ENCODE measurements around the gene OR12D1. TPM values are rescaled to one million over a fixed set of nuclear protein-coding genes. Genes with fewer than 3 reads are reported as not detected.
"Not testable (repeated sequence)": the region's sequence is repeated elsewhere in the genome, so short reads cannot be mapped to it uniquely, and the experiment has no call there.

Gene OR12D1
- total and polyA plus RNA-seq, 4 donors, result not detected

DNA sequence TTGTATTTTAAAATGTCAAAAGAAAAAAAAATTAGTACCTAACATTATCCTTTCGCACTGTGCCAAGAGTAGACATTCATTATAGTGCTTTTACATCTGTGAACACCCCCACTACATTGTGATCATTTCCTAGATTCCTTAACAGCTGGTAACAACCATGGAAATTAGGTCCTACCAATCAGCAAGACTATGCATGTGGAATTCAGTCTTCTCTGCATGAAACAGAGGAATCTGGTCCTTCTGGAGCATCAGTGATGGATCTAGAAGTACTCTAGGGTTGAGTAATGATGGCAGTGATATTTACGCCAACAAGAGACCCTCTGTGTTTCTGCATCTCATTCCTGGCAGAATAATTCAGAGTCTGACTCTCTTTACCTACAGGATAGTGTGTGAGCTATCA is 9.4 kb downstream of the OR12D1 start:
- Histone ChIP-seq H3K4me3 (ENCODE audit: low read length in 2 of 2) (no peak overlapping the region), H3K4me1 (ENCODE audit: control insufficient read depth in 1 of 2, insufficient read depth in 2 of 2, low read length in 2 of 2) (no peaks in the 10 kb centered on the region), H3K27ac (ENCODE audit: low read depth in 1 of 2, low read length in 2 of 2) (no peak overlapping the region), H3K36me3 (ENCODE audit: control insufficient read depth in 1 of 2, insufficient read depth in 2 of 2, low read length in 1 of 2) (no peaks in the 10 kb centered on the region), H3K27me3 (ENCODE audit: control insufficient read depth in 1 of 2, insufficient read depth in 2 of 2, low read length in 1 of 2) (no peaks in the 10 kb centered on the region), H3K9me3 (ENCODE audit: control insufficient read depth, low read length) (no peaks in the 10 kb centered on the region)
- ATAC-seq (ENCODE audit: low FRiP score) (no peak), DNase-seq (no peak)
- WGBS, 2 donors, result 74 to 88% methylated on average over 2 of the region's 2 CpGs
- intact Hi-C loops (cut with DNase I), result no loop called here

DNA sequence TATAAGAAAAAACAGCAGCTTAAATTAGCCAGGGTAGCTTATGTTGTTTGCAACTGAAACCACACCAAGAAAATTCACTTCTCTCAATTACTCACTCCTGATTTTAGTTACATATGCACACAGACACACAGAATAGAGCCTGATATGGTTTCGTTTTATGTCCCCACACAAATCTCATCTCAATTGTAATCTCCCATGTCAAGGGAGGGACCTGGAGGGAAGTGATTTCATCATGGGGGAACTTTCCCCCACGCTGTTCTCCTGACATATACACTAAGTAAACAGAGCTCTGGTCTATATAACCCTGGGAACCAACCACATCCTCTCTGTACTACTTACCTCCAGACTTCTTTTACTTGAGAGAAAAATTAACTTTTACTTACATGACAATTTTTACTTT is 9.8 kb downstream of the OR12D1 start:
- intact Hi-C loops (cut with DNase I), result no loop called here
- H3K36me3 ChIP-seq (ENCODE audit: control insufficient read depth in 1 of 2, insufficient read depth in 2 of 2, low read length in 1 of 2), result no peaks in the 10 kb centered on the region
- H3K9me3 ChIP-seq (ENCODE audit: control insufficient read depth, low read length), result no peaks in the 10 kb centered on the region
- H3K4me3 ChIP-seq (ENCODE audit: low read length in 2 of 2), result no peak overlapping the region
- ATAC-seq (ENCODE audit: low FRiP score) (no peak), DNase-seq (no peak)
- H3K27ac ChIP-seq (ENCODE audit: low read depth in 1 of 2, low read length in 2 of 2), result no peak overlapping the region
- WGBS, 2 donors, result 21 to 33% methylated on average over 2 of the region's 2 CpGs
- H3K27me3 ChIP-seq (ENCODE audit: control insufficient read depth in 1 of 2, insufficient read depth in 2 of 2, low read length in 1 of 2), result no peaks in the 10 kb centered on the region
- H3K4me1 ChIP-seq (ENCODE audit: control insufficient read depth in 1 of 2, insufficient read depth in 2 of 2, low read length in 2 of 2), result no peaks in the 10 kb centered on the region

DNA sequence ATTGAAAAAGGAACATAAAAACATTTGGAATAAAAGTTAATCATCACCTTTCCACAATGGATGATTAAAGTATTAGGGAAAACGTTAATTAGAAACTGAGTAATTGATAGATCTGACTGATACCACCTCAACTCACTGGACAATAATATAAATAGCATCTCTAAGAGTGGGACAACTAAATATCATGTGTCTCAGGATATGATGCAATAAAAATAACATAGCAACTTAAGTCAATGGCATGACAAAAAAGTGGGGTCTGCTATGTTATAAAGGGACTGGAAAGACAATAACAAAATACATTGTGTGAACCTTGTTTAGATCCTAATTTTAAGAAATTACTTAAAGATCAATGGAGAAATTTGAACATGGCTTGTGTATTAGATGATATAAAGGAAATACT is 10.3 kb downstream of the OR12D1 start:
- Histone ChIP-seq H3K4me3 (ENCODE audit: low read length in 2 of 2) (no peak overlapping the region), H3K27me3 (ENCODE audit: control insufficient read depth in 1 of 2, insufficient read depth in 2 of 2, low read length in 1 of 2) (no peaks in the 10 kb centered on the region), H3K9me3 (ENCODE audit: control insufficient read depth, low read length) (no peaks in the 10 kb centered on the region), H3K4me1 (ENCODE audit: control insufficient read depth in 1 of 2, insufficient read depth in 2 of 2, low read length in 2 of 2) (no peaks in the 10 kb centered on the region), H3K36me3 (ENCODE audit: control insufficient read depth in 1 of 2, insufficient read depth in 2 of 2, low read length in 1 of 2) (no peaks in the 10 kb centered on the region), H3K27ac (ENCODE audit: low read depth in 1 of 2, low read length in 2 of 2) (no peak overlapping the region)
- intact Hi-C loops (cut with DNase I), result no loop called here
- ATAC-seq (ENCODE audit: low FRiP score) (no peak), DNase-seq (no peak)
- WGBS, 2 donors, result 34% methylated on average over 1 of the region's 1 CpG

DNA sequence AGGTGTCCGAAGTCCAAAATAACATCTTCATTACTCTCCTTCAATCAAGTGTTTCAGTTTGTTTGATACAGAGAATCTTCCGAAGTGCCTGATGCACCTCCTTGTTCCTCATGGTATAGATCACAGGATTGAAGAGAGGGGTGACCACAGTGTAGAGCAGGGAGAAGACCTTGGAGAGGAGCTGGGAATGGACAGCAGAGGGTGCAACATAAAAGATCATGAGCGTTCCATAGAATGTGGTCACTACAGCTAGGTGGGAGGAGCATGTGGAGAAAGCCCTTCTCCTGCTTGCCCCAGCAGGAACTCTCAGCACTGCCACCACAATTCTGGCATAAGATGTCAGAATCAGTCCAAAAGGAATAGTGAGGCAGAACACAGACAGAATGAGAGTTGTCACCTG is 11.9 kb downstream of the OR12D1 start:
- Histone ChIP-seq H3K4me3 (ENCODE audit: low read length in 2 of 2) (no peak overlapping the region), H3K9me3 (ENCODE audit: control insufficient read depth, low read length) (no peaks in the 10 kb centered on the region), H3K27me3 (ENCODE audit: control insufficient read depth in 1 of 2, insufficient read depth in 2 of 2, low read length in 1 of 2) (no peaks in the 10 kb centered on the region), H3K27ac (ENCODE audit: low read depth in 1 of 2, low read length in 2 of 2) (no peak overlapping the region), H3K4me1 (ENCODE audit: control insufficient read depth in 1 of 2, insufficient read depth in 2 of 2, low read length in 2 of 2) (no peaks in the 10 kb centered on the region), H3K36me3 (ENCODE audit: control insufficient read depth in 1 of 2, insufficient read depth in 2 of 2, low read length in 1 of 2) (no peaks in the 10 kb centered on the region)
- no peak for ATAC-seq (ENCODE audit: low FRiP score)
- no peak for DNase-seq
- intact Hi-C loops (cut with DNase I), result no loop called here
- WGBS, 2 donors, result 85 to 89% methylated on average over 3 of the region's 3 CpGs

DNA sequence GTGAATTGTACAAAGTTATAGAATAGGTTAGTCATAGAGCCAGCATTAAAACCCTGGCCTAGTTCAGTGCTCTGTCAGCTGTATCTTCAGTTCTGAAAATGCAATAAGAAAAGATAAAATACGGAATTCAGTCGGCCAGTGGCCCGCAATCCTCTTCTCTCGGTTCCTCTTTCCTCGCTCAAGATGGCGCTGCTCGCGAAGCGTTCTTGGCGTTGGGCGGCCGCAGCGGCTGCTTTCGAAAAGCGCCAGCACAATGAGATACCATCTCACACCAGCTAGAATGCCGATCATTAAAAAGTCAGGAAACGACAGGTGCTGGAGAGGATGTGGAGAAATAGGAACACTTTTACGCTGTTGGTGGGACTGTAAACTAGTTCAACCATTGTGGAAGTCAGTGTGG is 22.0 kb downstream of the OR12D1 start:
- DNase-seq; intact Hi-C loops (cut with DNase I); H3K36me3 ChIP-seq (ENCODE audit: control insufficient read depth in 1 of 2, insufficient read depth in 2 of 2, low read length in 1 of 2); H3K27me3 ChIP-seq (ENCODE audit: control insufficient read depth in 1 of 2, insufficient read depth in 2 of 2, low read length in 1 of 2); H3K27ac ChIP-seq (ENCODE audit: low read depth in 1 of 2, low read length in 2 of 2); H3K4me3 ChIP-seq (ENCODE audit: low read length in 2 of 2); H3K4me1 ChIP-seq (ENCODE audit: control insufficient read depth in 1 of 2, insufficient read depth in 2 of 2, low read length in 2 of 2); ATAC-seq (ENCODE audit: low FRiP score); H3K9me3 ChIP-seq (ENCODE audit: control insufficient read depth, low read length): not testable (repeated sequence)
- 68 to 79% methylated on average over 18 of the region's 18 CpGs for WGBS, 2 donors

DNA sequence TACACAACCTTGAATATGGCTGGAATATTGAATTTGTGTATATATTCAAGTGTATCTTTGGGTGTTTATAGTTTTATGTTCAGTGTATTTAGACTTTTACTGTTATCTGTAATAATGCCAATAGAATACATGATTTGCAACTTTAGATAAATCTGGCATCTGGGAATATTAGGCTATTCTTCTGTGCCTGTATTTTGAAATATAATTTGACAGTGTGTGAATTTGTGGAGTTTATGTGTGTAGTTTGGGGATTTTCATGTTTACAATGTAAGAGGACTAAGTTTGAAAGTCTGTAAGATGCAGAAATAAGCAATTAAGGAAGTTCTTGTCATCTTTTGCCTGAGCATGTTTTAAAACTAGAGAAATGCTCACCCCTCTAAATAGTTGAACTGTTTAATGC is 24.3 kb downstream of the OR12D1 start, which contains the start of gene OR10C1:
OR10C1 (plus strand) TSS at position 301 of the 400 bp plus-strand sequence. CDS start 710 bp downstream, outside the sequence.
- H3K27ac ChIP-seq (ENCODE audit: low read depth in 1 of 2, low read length in 2 of 2), result no peak within 1 kb of the TSS
- H3K27me3 ChIP-seq (ENCODE audit: control insufficient read depth in 1 of 2, insufficient read depth in 2 of 2, low read length in 1 of 2), result no peaks in the 10 kb centered on the region
- H3K4me3 ChIP-seq (ENCODE audit: low read length in 2 of 2), result no peak within 1 kb of the TSS
- intact Hi-C loops (cut with DNase I), result no loop called here
- no peaks in the 10 kb centered on the region for H3K9me3 ChIP-seq (ENCODE audit: control insufficient read depth, low read length)
- H3K4me1 ChIP-seq (ENCODE audit: control insufficient read depth in 1 of 2, insufficient read depth in 2 of 2, low read length in 2 of 2), result no peaks in the 10 kb centered on the region
- no peak for DNase-seq
- no peaks in the 10 kb centered on the region for H3K36me3 ChIP-seq (ENCODE audit: control insufficient read depth in 1 of 2, insufficient read depth in 2 of 2, low read length in 1 of 2)
- ATAC-seq (ENCODE audit: low FRiP score), result no peak

DNA sequence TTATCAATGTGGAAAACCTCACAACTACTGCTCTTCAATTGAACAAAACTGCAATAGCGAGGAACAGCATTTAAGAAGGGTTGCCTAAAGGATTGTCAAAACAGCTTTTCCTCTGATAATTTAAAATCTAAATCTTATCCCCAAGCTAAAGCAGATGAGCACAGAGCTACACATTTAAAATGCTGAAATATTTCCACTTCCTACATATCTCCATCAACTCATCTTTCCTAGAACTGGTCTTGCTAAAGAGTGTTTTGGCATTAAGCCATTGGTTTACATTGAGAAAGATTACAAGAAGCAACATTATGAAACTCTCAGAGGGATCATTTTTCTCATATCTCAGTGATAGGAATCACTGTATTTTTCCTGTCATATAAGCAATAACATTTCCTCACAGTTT is 28.0 kb downstream of the OR12D1 start:
- Histone ChIP-seq H3K27me3 (ENCODE audit: control insufficient read depth in 1 of 2, insufficient read depth in 2 of 2, low read length in 1 of 2) (no peaks in the 10 kb centered on the region), H3K27ac (ENCODE audit: low read depth in 1 of 2, low read length in 2 of 2) (no peak overlapping the region), H3K4me1 (ENCODE audit: control insufficient read depth in 1 of 2, insufficient read depth in 2 of 2, low read length in 2 of 2) (no peaks in the 10 kb centered on the region), H3K4me3 (ENCODE audit: low read length in 2 of 2) (no peak overlapping the region), H3K9me3 (ENCODE audit: control insufficient read depth, low read length) (no peaks in the 10 kb centered on the region), H3K36me3 (ENCODE audit: control insufficient read depth in 1 of 2, insufficient read depth in 2 of 2, low read length in 1 of 2) (no peaks in the 10 kb centered on the region)
- intact Hi-C loops (cut with DNase I), result no loop called here
- ATAC-seq (ENCODE audit: low FRiP score) (no peak), DNase-seq (no peak)
- 82 to 88% methylated on average over 1 of the region's 1 CpG for WGBS, 2 donors

DNA sequence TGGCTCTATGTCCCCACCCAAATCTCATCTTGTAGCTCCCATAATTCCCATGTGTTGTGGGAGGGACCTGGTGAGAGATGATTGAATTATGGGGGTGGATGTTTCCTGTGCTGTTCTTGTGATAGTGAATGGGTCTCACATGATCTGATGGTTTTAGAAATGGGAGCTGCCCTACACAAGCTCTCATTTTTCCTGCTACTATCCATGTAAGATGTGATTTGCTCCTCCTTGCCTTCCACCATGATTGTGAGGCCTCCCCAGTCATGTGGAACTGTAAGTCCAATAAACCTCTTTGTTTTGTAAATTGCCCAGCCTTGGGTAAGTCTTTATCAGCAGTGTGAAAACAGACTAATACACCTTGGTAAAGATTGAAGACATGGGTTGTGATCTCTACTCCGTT is 29.3 kb downstream of the OR12D1 start:
- ATAC-seq (ENCODE audit: low FRiP score); H3K27ac ChIP-seq (ENCODE audit: low read depth in 1 of 2, low read length in 2 of 2); H3K27me3 ChIP-seq (ENCODE audit: control insufficient read depth in 1 of 2, insufficient read depth in 2 of 2, low read length in 1 of 2); H3K4me3 ChIP-seq (ENCODE audit: low read length in 2 of 2); intact Hi-C loops (cut with DNase I); H3K9me3 ChIP-seq (ENCODE audit: control insufficient read depth, low read length); H3K4me1 ChIP-seq (ENCODE audit: control insufficient read depth in 1 of 2, insufficient read depth in 2 of 2, low read length in 2 of 2); H3K36me3 ChIP-seq (ENCODE audit: control insufficient read depth in 1 of 2, insufficient read depth in 2 of 2, low read length in 1 of 2); DNase-seq: not testable (repeated sequence)
- 75 to 87% methylated on average over 1 of the region's 1 CpG for WGBS, 2 donors

DNA sequence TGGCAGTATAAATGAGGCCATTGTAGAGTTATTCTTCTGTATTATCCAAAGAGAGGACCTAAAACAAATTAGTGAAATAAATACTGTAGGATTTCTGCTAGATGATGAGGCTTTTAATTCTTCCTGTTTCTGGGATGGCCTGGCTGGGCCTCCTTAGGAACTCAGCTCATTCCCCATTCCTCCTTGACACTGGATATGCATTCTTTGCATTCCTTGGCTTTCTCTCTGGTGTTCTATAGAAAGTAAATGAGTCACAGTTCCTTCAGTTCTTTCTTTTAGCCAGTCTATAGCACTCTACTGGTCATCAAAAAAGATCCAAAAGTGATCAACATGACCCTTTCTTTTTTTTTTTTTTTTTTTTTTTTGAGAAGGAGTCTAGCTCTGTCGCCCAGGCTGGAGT is 32.9 kb downstream of the OR12D1 start:
- Histone ChIP-seq H3K36me3 (ENCODE audit: control insufficient read depth in 1 of 2, insufficient read depth in 2 of 2, low read length in 1 of 2) (no peaks in the 10 kb centered on the region), H3K9me3 (ENCODE audit: control insufficient read depth, low read length) (peaks cover 1% of the 10 kb centered on the region), H3K27me3 (ENCODE audit: control insufficient read depth in 1 of 2, insufficient read depth in 2 of 2, low read length in 1 of 2) (no peaks in the 10 kb centered on the region), H3K4me3 (ENCODE audit: low read length in 2 of 2) (no peak overlapping the region), H3K27ac (ENCODE audit: low read depth in 1 of 2, low read length in 2 of 2) (no peak overlapping the region), H3K4me1 (ENCODE audit: control insufficient read depth in 1 of 2, insufficient read depth in 2 of 2, low read length in 2 of 2) (no peaks in the 10 kb centered on the region)
- 79 to 86% methylated on average over 1 of the region's 1 CpG for WGBS, 2 donors
- no peak for ATAC-seq (ENCODE audit: low FRiP score)
- intact Hi-C loops (cut with DNase I), result no loop called here
- DNase-seq, result no peak

All from aorta (tissue), 5 donors.